Measurements from ENCODE around the gene AICDA. TPM values are rescaled to one million over a fixed set of nuclear protein-coding genes. Genes with fewer than 3 reads are reported as not detected.
"Not testable (repeated sequence)": the region's sequence is repeated elsewhere in the genome, so short reads cannot be mapped to it uniquely, and the experiment has no call there.

Gene AICDA
- total RNA-seq, 1 donor from 2014 or later = not detected

DNA sequence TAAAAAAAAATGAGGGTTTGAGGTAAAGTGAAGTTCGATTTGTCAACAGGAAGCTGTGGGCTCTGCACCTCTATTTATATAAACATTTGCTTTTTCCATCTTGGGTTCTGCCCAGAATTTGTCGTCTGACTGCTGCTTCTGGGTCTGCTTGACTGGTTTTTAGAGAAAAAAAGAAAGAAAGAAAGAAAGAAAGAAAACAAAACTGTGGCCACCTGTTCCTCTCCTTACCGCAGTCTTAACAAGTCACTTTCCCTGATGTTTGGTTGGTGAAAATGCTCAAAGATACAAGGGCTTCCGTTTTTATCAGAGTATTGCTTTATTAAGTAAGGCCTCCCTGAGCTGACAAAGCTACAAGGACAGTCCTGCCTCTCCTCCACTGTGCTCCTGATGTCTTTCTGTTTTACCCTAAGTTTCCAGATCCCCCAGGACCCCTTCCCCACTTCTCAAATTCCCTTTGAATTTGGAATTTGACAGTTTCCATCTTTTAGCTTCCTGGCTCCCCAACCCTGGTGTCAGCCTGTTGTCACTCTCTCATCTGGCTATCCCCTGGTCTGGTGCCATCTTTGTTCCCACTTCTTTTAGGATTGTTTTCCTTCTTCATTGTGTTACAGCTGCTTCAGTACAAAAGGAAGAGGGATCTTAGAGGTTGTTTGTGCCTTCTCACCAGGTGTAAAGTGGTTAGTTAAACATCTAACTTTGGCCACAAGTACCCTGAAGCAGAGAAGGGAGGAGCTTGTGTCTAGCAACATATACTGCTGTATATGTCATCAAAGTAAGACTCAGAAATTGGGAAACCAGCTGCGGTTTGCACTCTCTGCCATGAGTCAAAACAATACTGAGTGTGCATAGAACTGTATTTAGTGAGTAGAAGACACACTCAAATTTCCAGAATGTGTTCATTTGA is 31.9 kb upstream of the AICDA start:
- no peak overlapping the region for H3K4me3 ChIP-seq (ENCODE audit: low read depth, low read length)
- no peak for DNase-seq (ENCODE audit: low read depth)
- TF ChIP-seq, protein P1, sequence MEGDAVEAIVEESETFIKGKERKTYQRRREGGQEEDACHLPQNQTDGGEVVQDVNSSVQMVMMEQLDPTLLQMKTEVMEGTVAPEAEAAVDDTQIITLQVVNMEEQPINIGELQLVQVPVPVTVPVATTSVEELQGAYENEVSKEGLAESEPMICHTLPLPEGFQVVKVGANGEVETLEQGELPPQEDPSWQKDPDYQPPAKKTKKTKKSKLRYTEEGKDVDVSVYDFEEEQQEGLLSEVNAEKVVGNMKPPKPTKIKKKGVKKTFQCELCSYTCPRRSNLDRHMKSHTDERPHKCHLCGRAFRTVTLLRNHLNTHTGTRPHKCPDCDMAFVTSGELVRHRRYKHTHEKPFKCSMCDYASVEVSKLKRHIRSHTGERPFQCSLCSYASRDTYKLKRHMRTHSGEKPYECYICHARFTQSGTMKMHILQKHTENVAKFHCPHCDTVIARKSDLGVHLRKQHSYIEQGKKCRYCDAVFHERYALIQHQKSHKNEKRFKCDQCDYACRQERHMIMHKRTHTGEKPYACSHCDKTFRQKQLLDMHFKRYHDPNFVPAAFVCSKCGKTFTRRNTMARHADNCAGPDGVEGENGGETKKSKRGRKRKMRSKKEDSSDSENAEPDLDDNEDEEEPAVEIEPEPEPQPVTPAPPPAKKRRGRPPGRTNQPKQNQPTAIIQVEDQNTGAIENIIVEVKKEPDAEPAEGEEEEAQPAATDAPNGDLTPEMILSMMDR (conservative IDR thresholded peaks at IDR 0.05; ENCODE audit: low read depth, low read length) = no peak

DNA sequence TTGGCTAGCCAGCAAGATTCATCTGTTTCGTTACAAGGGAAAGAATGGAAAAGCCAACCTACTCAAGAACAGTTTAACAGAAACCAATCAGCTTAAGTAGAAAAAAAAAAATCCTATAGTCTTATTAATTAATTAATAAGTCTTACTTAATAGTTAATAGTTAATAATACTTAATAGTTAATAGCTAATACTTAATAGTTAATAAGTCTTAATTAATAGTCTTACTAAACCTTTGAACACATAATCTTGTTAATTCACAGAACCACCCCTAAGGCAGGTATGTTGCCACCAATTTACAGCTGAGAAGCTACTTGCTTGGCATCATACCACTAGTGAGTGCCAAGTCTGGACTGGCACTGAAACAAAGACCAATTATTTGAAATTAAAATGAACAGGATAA is 30.1 kb upstream of the AICDA start:
- no peak overlapping the region for H3K4me3 ChIP-seq (ENCODE audit: low read depth, low read length)
- TF ChIP-seq, protein P1 (conservative IDR thresholded peaks at IDR 0.05; ENCODE audit: low read depth, low read length) = no peak
- no peak for DNase-seq (ENCODE audit: low read depth)

DNA sequence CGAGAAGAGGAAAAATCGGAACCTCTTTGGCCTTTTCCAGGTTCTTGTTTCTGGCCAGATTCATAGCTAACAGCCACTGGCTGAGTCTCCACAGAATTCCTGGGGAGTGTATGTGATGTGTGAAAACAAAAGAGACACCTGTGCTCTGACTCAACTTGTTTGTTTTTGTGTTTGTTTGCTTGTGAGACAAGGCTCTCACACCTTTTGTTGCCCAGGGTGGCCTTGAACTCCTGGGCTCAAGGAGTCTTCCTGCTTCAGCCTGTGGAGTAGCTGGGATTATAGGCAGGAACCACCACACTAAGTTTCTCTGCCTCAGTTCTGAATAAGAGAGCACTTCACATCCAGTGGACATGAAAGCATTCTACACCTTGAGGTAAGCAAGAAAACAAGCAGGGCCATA is 27.3 kb upstream of the AICDA start:
- H3K4me3 ChIP-seq (ENCODE audit: low read depth, low read length) = no peak overlapping the region
- TF ChIP-seq, protein P1 (conservative IDR thresholded peaks at IDR 0.05; ENCODE audit: low read depth, low read length) = no peak

DNA sequence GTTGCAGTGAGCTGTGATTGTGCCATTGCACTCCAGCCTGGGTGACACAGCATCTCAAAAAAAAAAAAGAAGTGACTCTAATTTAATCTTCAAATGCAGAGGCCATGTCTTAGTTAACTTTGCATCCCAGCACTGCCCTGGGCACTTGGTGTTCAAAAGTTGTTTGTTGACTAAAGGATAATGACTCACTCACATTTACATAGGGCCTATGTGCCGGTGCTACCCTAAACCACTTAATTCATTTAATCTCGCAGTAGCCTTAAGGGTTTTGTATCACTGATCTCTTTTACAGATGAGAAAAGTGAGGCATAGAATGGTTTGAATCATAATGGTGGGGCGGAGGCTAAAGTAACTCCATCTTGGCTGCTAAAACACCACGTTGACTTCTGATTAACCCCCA is 26.3 kb upstream of the AICDA start:
- TF ChIP-seq, protein P1 (conservative IDR thresholded peaks at IDR 0.05; ENCODE audit: low read depth, low read length) = no peak
- DNase-seq (ENCODE audit: low read depth) = no peak
- no peak overlapping the region for H3K4me3 ChIP-seq (ENCODE audit: low read depth, low read length)

More for the DNA sequence above, 27.3 kb upstream of the AICDA start:
- no peak for DNase-seq (ENCODE audit: low read depth)

DNA sequence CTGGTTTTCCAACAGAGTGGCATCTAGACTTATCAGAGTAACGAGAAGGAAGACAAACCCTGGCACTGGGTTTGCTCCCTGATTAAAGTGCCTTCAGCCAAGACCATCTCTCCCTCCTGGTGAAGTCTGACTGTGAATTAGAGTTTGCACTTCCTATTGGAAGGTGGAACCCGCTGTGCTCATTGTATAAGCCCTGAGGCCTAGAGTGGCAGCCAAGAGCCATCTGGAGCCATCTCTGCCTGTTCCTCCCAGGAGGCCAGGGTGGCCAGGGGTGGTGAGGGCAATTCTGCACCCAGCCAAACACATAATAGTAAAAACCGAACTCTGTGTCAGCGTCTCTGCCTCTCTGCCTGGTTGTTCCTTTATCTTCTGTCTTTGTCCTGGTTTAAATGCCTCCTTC is 25.0 kb upstream of the AICDA start:
- DNase-seq (ENCODE audit: low read depth) = no peak
- no peak overlapping the region for H3K4me3 ChIP-seq (ENCODE audit: low read depth, low read length)
- TF ChIP-seq, protein P1 (conservative IDR thresholded peaks at IDR 0.05; ENCODE audit: low read depth, low read length) = no peak

DNA sequence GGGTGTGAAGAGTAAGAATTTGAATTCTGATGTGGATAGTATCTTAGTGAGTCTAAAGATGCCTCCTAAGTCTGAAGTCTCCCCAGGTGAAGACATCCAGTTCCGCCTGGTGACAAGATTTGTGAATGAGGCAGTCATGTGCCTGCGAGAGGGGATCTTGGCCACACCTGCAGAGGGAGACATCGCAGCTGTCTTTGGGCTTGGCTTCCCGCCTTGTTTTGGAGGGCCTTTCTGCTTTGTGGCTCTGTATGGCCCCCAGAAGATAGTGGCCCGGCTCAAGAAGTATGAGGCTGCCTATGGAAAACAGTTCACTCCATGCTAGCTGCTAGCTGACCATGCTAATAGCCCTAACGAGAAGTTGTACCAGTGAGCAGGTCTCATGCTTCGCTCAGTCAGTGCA is 24.6 kb upstream of the AICDA start:
- TF ChIP-seq, protein P1 (conservative IDR thresholded peaks at IDR 0.05; ENCODE audit: low read depth, low read length) = no peak
- H3K4me3 ChIP-seq (ENCODE audit: low read depth, low read length) = no peak overlapping the region
- DNase-seq (ENCODE audit: low read depth) = no peak

DNA sequence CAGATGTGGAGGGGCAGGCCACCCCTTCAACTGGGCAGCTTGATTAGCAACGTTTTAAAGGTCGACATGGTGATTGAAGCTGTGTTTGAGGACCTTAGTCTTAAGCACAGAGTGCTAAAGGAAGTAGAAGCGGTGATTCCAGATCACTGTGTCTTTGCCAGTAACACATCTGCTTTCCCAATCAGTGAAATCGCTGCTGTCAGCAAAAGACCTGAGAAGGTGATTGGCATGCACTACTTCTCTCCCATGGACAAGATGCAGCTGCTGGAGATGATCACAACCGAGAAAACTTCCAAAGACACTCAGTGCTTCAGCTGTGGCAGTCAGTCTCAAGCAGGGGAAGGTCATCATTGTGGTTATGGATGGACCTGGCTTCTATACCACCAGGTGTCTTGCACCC is 23.9 kb upstream of the AICDA start:
- TF ChIP-seq, protein P1 (conservative IDR thresholded peaks at IDR 0.05; ENCODE audit: low read depth, low read length) = no peak
- no peak for DNase-seq (ENCODE audit: low read depth)
- no peak overlapping the region for H3K4me3 ChIP-seq (ENCODE audit: low read depth, low read length)

DNA sequence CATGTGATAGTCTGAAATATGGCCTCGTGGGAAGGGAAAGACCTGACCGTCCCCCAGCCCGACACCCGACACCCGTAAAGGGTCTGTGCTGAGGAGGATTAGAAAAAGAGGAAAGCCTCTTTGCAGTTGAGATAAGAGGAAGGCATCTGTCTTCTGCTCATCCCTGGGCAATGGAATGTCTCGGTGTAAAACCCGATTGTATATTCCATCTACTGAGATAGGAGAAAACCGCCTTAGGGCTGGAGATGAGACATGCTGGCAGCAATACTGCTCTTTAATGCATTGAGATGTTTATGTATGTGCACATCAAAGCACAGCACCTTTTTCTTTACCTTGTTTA is 23.3 kb upstream of the AICDA start:
- not testable (repeated sequence) for H3K4me3 ChIP-seq (ENCODE audit: low read depth, low read length)

DNA sequence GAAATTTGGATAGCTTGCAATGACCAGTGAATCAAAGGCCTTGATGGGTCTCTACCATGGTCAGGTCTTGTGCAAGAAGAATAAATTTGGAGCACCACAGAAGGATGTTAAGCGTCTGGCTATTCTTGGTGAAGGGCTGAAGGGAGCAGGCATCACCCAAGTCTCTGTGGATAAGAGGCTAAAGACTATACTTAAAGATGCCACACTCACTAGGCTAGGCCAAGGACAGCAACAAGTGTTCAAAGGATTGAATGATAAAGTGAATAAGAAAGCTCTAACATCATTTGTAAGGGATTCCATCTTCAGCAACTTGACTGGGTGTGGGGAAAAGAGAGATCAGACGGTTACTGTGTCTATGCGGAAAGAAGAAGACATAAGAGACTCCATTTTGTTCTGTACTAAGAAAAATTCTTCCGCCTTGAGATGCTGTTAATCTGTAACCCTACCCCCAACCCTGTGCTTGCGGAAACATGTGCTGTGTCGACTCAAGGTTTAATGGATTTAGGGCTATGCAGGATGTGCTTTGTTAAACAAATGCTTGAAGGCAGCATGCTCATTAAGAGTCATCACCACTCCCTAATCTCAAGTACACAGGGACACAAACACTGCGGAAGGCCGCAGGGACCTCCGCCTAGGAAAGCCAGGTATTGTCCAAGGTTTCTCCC is 22.8 kb upstream of the AICDA start:
- H3K4me3 ChIP-seq (ENCODE audit: low read depth, low read length); DNase-seq (ENCODE audit: low read depth): not testable (repeated sequence)

More for the DNA sequence above, 23.3 kb upstream of the AICDA start:
- not testable (repeated sequence) for DNase-seq (ENCODE audit: low read depth)
